Activated gamma-delta T cell treated with anti-CD3 and anti-CD28 coated beads, Interleukin-2, amount 50 U/mL, for 16 hours (primary cell): Measurements from ENCODE around the gene EEFSEC.

Experiments
- DNase-seq: peaks from one replicate; pipeline ENCODE4 v3.0.0-alpha.2; 2020; ENCODE audit warnings: low read depth

Gene EEFSEC

DNA sequence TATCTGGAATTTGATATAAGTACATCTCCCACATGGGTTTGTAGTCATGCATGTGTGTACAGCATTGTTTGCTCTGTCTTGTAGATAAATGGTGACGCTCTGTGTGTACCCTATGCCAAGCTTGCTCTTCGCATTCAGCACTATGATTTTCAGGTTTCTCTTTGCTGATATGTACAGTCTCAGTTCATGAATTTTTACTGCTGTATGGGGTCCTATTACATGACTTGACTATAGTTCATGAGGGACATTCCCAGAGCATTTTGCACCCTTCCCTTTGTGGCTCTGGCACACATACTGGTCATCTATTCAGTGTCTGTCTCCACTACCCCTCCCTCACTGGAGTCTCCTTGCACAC is 132.7 kb downstream of the EEFSEC start:
- no peak for DNase-seq

- DNase-seq, result no peak
Observed at GRCh38 chr3:128286691-128287090, 133.4 kb downstream of the EEFSEC start.

GRCh38 chr3:128287216-128287615 is 133.9 kb downstream of the EEFSEC start:
- DNase-seq, result no peak

- no peak for DNase-seq
Observed at GRCh38 chr3:128289534-128289933, 136.3 kb downstream of the EEFSEC start.

DNA sequence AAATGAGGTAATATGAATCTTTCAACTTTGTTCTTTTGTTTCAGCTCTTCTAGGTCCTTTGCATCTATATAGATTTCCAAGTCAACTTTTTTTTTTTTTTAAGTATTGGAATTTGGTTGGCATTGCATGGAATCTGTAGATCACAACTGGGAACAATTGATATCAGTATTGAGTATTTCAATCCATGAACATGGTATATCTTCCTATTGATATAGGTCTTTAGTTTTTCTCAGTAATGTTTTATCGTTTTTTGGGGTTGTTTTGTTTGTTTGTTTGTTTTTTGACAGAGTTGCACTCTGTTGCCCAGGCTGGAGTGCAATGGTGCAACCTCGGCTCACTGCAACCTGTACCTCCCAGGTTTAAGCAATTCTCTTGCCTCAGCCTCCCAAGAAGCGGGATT is 137.2 kb downstream of the EEFSEC start:
- DNase-seq, result no peak

DNA sequence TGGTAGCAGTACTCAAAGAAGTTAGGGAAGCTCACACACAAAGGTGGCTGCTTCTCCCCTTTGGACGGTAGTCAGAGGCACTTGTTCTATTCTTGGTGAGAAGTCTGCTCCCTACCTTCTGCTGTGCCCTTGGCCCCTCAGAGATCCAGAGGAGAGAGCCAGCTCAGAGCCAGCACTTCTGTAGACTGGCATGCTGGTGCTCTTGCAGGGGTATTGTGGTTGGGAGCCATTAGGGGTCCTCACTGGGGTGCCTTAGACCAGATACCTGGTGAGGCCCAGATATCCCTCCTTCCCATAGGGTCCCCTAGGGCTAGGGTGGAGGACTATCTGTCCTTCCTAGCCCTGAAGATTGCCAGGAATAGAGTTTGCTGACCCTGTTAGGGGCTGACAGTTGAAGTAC is 140.6 kb downstream of the EEFSEC start:
- DNase-seq, result no peak

DNA sequence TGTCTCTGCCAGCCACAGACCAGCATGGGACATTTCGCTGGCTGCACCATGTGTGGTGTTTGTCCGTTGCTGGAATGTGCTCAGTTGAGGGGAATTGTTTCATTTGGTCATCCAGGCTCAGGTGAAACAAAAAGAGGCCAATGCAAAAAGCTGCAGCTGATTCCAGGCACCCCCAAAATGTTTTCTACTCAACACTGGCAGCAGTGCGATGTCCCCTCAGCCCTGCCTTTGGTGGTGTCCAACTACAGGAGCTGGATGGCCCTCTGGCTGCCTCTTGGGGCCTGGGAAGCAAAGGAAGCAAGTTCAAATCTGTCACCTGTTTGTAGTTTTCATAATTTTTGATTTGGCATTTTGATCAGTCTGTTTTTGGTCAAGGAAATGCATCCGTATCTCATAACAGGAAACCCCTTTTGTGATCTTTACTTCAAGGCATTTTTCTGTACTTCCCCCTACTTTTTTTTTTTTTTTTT is 141.8 kb downstream of the EEFSEC start:
- DNase-seq, result no peak

DNA sequence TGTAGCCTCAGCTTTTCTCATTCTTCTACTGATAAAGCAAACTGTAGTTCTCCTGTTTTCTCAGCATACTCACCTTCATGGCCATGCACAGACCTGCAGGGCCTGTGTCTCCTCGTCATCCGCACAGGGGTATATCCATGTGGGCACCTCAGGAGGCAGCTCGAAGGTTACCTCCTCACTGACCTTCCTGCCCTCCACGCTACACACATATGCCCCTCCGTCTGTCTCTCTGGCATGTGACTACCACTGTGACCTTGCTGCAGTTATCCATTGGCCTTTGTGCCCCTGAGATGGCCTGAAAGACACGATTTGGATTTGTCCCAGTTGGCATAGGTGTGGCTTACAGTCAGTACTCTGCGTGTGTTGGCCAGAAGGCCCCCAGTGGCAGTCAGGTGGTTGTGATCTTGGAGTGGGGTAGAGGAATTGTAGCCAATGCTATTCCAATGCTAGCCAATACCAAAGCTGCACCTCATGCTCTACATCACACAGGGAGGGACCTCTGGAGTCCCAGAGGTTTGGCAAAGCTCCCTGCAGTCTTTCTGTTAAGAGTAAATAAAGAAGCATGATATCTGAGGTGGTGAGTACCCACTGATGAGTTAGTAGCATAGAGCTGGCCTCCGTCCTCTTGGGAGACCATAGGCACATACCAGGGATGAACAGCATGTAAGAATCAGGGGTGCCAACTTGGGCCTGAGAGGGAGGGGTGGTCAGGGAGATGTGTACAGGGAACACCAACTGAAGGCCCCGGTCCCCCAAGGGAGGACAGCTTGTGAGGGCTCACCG is 143.4 kb downstream of the EEFSEC start:
- no peak for DNase-seq

DNA sequence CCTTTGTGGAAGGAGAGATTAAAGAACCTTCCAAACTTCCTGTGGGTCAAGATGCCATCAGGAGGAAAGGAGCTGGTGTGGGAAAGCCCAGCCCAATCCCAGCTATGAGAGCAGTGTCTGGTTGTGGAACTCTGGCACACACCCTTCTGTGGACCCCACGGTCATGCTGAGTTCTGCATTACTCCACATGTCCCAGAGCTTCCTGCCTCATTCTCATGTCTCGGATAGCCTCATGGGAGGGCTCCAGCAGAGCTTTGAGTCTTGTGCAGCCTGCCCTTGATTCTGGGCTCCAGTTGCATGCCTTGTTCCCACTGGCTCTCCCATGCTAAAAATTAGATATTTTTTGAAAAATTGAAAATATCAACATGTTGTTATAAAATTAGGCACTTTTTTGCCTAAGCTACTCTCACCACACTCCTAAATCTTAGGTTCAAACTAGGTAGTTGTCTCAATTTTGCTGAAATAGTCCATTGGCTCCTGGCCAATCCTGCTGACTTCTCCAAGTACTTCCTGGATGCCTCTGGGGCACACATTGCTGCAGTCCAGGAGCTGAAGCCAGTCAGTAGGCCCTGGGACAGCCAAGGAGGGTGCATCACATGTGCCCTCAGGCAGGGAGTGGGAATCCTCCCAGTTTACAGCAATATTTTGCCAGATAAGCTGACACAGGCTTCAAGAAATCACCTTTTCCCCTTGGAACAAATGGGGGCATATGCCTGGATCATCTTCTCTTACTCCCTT is 144.3 kb downstream of the EEFSEC start:
- no peak for DNase-seq

GRCh38 chr3:128301186-128302023 is 148.1 kb downstream of the EEFSEC start:
- DNase-seq, result no peak

DNA sequence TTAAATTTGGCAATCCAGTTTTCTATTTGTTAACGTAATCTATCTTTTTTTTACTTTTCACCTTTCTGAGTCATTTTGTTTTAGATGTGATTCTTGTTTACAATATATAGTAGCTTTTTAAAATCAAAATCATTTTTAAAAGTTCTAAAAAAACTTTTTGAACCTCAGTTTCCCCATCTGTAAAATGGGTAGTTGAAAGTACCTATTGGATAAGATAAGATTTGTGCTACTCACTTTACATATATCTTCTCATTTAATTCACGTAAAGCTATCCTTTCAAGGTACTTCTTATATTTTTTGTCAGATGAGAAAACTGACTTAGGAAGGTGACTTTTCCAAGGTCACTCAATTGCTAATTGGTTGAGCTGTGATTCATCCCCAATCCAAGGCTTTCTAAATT is 153.2 kb downstream of the EEFSEC start:
- DNase-seq, result no peak

GRCh38 chr3:128307029-128307633 is 153.8 kb downstream of the EEFSEC start:
- no peak for DNase-seq

DNA sequence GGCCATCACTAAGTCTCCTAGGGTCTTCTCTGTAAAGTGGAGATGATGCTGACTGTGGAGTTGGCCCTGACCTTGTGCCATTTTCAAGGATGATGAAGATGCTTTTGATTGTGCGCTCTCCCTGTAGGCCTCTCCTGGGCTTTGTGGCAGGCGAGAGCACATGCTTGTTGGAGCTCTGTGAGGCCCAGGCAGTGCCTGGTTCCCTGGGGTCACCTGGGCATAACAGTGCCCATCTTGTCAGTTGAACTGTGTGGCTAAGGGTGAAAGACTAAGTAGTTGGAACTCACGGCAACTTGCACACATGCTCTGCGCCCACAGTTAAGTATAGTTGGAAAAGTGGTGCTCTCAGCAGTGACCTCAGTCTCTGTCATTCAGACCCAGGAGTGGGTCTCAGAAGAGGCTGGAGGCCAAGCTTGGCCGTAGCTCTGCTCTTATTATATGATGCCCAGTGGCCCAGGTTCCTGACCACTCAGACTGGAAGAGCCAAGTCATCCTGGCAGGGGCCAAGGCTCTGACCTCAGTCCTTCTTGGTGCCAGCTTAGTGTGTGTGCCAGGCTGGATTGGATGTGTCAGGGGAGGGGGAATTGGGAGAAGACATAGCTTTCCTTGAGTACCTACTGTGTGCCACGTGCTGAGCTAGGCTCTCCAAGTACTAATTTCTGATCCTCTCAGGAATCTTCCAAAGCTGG is 154.6 kb downstream of the EEFSEC start:
- no peak for DNase-seq

- no peak for DNase-seq
Observed at GRCh38 chr3:128309026-128309425, 155.7 kb downstream of the EEFSEC start.

GRCh38 chr3:128310286-128311058 is 157.2 kb downstream of the EEFSEC start:
- no peak for DNase-seq

- no peak for DNase-seq
Observed at GRCh38 chr3:128311441-128311844, 158.2 kb downstream of the EEFSEC start.

DNA sequence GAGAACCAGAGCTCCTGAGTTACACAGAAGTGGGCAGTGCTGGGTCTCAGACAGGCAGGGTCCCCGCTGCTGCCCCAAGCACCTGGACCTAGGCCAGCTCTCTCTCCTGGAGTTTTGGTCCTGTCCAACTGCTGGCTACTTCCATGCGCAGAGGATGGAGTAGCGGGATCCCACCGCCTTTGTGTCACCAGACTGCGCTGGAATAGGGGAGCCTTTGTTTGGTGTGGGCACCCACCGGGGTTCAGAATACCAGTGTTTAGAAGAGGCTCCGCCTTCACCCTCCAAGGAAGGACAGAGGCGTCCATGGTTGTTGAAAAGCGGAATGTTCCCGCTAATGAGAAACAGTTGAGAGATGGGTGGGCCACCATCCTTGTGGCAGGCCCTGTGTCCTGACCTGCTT is 159.0 kb downstream of the EEFSEC start:
- no peak for DNase-seq

DNA sequence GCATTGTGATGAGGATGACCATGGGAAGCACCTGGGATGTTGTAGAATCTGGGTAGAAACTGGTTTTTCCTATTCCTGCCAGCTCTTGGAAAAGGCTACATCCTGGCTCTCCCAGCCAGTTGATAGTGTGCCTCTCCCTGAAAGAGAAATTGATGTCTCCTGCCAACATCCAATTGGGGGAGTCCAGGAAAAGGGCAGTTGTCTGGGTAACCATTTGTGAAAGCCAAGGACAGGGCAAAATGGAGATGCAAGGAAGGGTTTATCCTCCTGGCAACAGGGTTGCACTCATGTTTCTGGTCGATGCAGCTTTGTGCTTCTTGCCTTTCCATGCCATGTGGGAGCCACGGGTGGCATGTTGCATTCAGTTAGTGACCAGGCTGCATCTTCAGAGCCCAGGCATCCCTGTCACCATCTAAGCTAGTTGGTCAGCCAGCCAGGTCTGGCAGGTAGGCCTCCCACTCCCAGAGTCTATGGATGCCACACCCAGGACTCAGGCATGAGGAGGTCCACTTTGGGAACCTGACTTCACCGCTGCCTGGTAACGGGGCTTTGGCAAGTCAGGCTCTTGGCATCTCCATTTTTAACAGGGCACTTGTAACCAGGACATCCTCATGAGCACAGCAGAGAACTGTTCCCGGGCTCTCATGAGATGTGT is 159.9 kb downstream of the EEFSEC start:
- DNase-seq, result no peak

GRCh38 chr3:128313935-128314334 is 160.7 kb downstream of the EEFSEC start:
- DNase-seq, result no peak

- no peak for DNase-seq
Observed at GRCh38 chr3:128315313-128315712, 162.0 kb downstream of the EEFSEC start.
